NCI-H2171 treated with DMSO at 0.1 percent for 48 hours (cell line): ENCODE measurements around the gene SST.
A peak's percentile ranks its signal among the peaks of the same experiment; 100 is the strongest.

Experiments used
- DNase-seq: peaks from one replicate; lab custom pipeline; 2025; lab: John Stamatoyannopoulos, UW

SST gene

DNA sequence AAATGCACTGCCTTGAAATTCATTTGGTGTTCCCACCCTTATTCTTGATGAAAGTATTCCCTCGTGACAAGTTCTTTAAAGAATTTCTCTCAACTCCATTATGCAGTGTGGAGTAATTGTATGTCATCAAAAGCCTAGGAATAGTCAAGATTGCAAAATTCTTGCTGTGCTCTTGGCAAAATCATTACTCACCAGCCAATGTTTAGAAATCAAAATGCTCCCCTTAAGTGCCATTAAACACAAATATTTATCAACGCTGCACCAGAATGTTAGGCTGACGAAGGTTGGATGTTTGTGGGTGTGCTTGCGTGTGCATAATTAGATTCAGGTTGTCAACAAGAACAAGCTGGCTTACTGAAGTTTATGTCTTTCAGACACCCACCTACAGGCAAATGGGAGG is 40.5 kb downstream of the SST start:
- no peak for DNase-seq

DNA sequence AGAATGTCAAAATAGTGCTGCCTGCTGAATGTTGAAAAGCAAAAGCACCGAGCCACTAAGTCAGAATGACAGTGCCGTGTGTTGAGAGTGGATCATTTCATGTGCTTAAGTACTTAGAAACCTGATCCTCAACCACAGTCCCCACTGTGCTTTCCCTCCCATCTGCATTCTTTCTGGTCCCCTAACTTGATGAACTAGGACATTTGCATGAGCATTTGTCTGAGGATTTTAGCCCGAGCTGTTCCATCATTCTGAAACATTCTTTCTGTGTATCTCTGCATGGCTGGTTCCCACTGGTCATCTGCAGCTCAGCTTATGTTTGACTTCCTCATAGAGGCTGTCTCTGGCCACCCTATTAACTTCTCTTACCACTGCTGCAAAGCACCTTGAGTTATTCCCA is 42.0 kb downstream of the SST start:
- peak; percentile 38 for DNase-seq

DNA sequence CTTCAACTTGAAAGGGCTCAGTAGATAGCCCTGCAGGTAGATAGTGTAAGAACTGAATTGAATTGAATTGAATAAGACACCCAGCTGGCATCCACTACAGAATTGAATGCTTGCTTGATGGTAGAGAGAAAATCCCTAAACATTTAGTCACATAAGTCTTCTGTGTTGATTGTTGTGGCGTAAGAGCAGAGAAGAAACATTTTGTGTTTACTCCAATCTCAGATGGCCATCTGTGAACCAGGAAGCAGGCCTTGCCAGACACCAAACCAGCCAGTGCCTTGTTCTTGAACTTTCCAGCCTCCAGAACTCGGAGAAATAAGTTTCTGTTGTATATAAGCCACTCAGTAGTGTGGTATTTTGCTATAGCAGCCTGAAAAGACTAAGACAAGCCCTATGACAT is 43.6 kb downstream of the SST start:
- DNase-seq: no peak

DNA sequence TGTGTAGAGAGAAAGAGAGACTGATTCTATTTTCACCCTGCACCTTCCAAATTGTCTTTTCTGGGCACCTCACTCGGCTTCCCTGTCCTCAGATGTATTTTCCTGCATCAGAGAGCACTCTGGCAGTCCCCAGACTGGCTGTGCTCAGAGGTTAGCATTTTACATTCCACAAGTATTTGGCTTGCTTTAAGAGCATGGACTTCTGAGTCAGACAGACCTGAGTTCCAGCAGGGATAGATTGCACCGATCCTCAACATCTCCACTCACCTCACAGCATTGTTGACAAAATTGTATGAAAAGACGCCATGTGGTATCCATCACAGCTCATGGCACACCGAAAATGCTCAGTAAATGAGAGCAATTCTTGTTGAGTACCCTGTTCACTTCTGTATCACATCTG is 45.6 kb downstream of the SST start:
- no peak for DNase-seq

DNA sequence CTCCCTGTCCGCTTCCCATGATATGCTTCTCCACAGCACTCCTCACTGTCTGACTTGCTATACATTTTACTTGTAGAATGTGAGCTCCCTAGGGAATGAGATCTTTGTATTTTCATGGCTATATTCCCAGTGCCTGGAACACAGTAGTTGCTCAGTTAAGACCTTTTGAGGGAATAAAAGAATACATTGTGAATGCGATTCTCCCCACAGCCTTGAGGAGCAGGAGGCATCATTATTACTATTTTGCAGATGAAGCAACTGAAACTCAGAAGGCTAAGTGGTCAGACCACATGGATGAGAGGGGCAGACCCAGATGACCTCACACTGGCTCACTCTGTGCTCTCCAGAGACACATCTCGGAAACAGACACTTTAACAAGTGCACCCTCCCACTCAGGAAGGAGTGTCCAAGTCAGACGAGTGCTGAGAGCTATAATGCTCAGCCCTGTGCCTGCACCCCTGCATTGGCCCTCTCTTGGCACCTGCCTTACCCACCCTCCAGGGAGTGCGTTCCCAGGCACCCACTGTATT is 46.8 kb downstream of the SST start:
- DNase-seq: no peak

DNA sequence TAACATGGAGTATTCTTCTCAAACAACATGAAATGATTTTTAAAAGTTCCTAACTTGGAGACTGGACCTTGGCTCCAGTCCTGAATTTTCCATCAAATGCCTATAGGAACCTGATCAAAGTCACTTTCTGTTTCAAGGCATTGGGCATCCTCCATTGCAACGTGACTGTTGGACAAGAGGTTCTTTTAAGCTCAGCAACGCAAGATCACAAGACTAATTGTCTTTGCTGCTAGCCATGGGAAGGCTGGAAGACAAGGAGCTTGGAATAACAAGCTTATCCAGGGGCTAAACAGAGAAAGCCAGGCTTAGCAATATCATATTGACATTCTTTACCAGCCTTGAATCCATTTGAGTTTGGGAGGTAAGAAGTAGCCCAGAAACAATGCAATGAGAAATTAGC is 48.3 kb downstream of the SST start:
- no peak for DNase-seq

DNA sequence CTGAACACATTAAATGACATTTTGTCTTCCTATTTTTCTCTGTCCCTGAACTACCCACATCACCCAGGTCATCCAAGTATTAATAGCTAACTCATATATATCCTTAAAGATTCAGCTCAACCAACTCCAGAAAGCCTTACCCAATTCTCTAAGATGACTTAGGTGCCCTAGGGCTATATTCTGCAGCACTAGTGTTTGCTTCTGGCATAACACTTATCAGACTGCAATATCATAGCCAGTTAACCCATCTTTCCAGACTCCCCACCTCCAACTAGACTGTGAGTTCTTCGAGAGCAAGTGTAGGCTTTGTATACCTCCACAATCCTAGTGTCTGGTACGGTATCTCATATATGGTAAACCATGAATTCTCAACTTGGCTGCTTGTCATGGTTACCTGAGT is 50.7 kb downstream of the SST start:
- no peak for DNase-seq
